ENCODE results near the gene PDXK. TPM values are rescaled to one million over a fixed set of nuclear protein-coding genes. Genes with fewer than 3 reads are reported as not detected.

The PDXK gene
- total and polyA plus RNA-seq, 7 donors = 17.2 to 96.5 (median 37.0) TPM

- DNase-seq (peak in 1 of 2 donors; percentile 46), ATAC-seq (no peak)
- H3K27me3 ChIP-seq (ENCODE audit: insufficient read depth in 3 of 3, low read length in 2 of 3) = no peaks in the 10 kb centered on the region
- H3K9me3 ChIP-seq = no peaks in the 10 kb centered on the region
- peaks cover 0 to 18% of the 10 kb centered on the region in 2 donors for H3K36me3 ChIP-seq (ENCODE audit: insufficient read depth in 1 of 2, low read depth in 1 of 2)
- no peak for TF ChIP-seq CTCF (IDR thresholded peaks at IDR 0.05)
- 89 to 93% (median 90%) methylated on average over 15 of the region's 15 CpGs for WGBS, 3 donors
- intact Hi-C loops (cut with DNase I) = no loop called here
- H3K4me1 ChIP-seq = no peaks in the 10 kb centered on the region
- no peak overlapping the region for H3K27ac ChIP-seq
- H3K4me3 ChIP-seq = no peak overlapping the region
These were observed 43.6 kb downstream of the PDXK start for GRCh38 chr21:43762303-43763128.

- no peak overlapping the region for H3K4me3 ChIP-seq
- H3K36me3 ChIP-seq (ENCODE audit: insufficient read depth in 1 of 2, low read depth in 1 of 2) = peaks cover 0 to 9% of the 10 kb centered on the region in 2 donors
- no peak for TF ChIP-seq CTCF (IDR thresholded peaks at IDR 0.05)
- 82 to 86% (median 84%) methylated on average over 10 of the region's 10 CpGs for WGBS, 3 donors
- ATAC-seq (no peak), DNase-seq (peak in 1 of 2 donors; percentile 39)
- H3K4me1 ChIP-seq = no peaks in the 10 kb centered on the region
- no peaks in the 10 kb centered on the region for H3K9me3 ChIP-seq
- no peaks in the 10 kb centered on the region for H3K27me3 ChIP-seq (ENCODE audit: insufficient read depth in 3 of 3, low read length in 2 of 3)
- no peak overlapping the region for H3K27ac ChIP-seq
- intact Hi-C loops (cut with DNase I) = no loop called here
These were observed 45.1 kb downstream of the PDXK start for GRCh38 chr21:43763901-43764523.

GRCh38 chr21:43764576-43765495, 45.9 kb downstream of the PDXK start:
- 71 to 76% (median 73%) methylated on average over 19 of the region's 19 CpGs for WGBS, 3 donors
- no peaks in the 10 kb centered on the region for H3K4me1 ChIP-seq
- no peak for ATAC-seq
- peaks cover 0 to 3% of the 10 kb centered on the region in 2 donors for H3K36me3 ChIP-seq (ENCODE audit: insufficient read depth in 1 of 2, low read depth in 1 of 2)
- no peak overlapping the region for H3K27ac ChIP-seq
- no peaks in the 10 kb centered on the region for H3K27me3 ChIP-seq (ENCODE audit: insufficient read depth in 3 of 3, low read length in 2 of 3)
- DNase-seq = no peak
- intact Hi-C loops (cut with DNase I) = no loop called here
- no peak for TF ChIP-seq CTCF (IDR thresholded peaks at IDR 0.05)
- H3K9me3 ChIP-seq = no peaks in the 10 kb centered on the region
- H3K4me3 ChIP-seq = no peak overlapping the region

GRCh38 chr21:43766734-43767497, 48.0 kb downstream of the PDXK start:
- Histone ChIP-seq H3K27ac (no peak overlapping the region), H3K4me1 (no peaks in the 10 kb centered on the region), H3K27me3 (ENCODE audit: insufficient read depth in 3 of 3, low read length in 2 of 3) (no peaks in the 10 kb centered on the region), H3K4me3 (no peak overlapping the region), H3K36me3 (ENCODE audit: insufficient read depth in 1 of 2, low read depth in 1 of 2) (peaks cover 0 to 3% of the 10 kb centered on the region in 2 donors), H3K9me3 (no peaks in the 10 kb centered on the region)
- DNase-seq (no peak), ATAC-seq (peak in 1 of 4 donors; percentile 2)
- intact Hi-C loops (cut with DNase I) = no loop called here
- 71 to 75% (median 73%) methylated on average over 34 of the region's 34 CpGs for WGBS, 3 donors
- no peak for TF ChIP-seq CTCF (IDR thresholded peaks at IDR 0.05)
